DND-41 (cell line): ENCODE results near the gene CCBE1.

Experiments
- CTCF ChIP-seq: IDR thresholded peaks from 2 replicates; pipeline ENCODE4 v1.5.1; 2012; ENCODE audit warnings: borderline replicate concordance, low read length, moderate library complexity, mild to moderate bottlenecking; ENCODE audit not compliant: poor library complexity, severe bottlenecking; ENCODE audit errors: extremely low read depth
- EZH2 ChIP-seq: IDR thresholded peaks from 3 replicates; pipeline ENCODE4 v1.6.1; 2012; ENCODE audit warnings: borderline replicate concordance, low read depth, mild to moderate bottlenecking, moderate library complexity, low read length, inconsistent platforms; ENCODE audit not compliant: severe bottlenecking

GRCh38 chr18:59681051-59681450 is 16.2 kb downstream of the CCBE1 start:
- TF ChIP-seq CTCF (no peak), EZH2 (no peak)
